ENCODE data around the gene PHF21A. TPM values are rescaled to one million over a fixed set of nuclear protein-coding genes. Genes with fewer than 3 reads are reported as not detected.

The PHF21A gene
- polyA plus RNA-seq, 3 donors = 6.2 to 95.2 (median 14.0) TPM

DNA sequence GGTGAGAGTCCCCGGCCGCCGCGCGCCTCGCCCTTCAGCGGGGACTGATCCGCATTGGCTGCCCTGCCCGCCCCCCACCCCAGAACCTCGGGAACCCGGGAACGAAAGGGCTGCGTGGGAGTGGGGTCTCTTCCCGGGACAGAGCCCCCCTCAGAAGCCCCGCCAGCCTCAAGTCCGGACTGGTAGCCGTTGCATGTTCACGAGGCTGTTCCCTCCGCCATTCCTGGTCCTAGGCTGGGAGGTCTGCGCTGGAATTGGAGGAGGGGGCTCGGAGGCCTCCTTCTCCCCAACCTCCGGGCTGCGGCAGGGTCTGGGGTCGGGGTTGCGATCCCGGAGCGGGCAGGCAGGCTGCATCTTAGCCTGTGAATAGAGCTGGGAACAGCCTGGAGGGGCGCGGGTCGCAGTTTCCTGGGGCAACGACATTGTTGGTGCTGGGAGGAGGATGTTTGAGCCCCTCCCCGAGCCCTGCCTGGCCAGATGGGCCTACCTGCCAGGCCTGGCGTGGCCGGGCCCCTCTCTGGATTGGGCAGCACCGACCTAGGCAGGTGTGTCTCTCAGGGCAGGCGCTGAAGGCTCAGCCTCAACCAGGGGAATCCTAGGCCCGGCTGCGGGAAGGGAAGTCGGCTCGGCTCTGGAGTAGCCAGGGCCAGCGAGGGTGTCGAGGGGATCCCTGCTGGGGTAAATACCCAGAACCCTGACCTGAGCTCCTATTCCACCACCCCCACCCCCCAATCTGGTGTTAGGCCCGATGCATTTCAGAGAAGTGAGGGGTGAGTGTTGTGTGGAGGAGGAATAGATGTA is 235.1 kb downstream of the PHF21A start:
- Mint-ChIP-seq H3K27ac (no peak overlapping the region), H3K36me3 (peaks cover 13 to 14% of the 10 kb centered on the region in 2 donors), H3K27me3 (ENCODE audit: low read depth in 3 of 3) (peaks cover 17 to 46% (median 29%) of the 10 kb centered on the region in 3 donors), H3K4me3 (peak overlapping the region; percentile 24 to 37), H3K9me3 (peaks cover 0 to 5% (median 0%) of the 10 kb centered on the region in 7 donors), H3K4me1 (peaks cover 3% of the 10 kb centered on the region)
- Histone ChIP-seq H4K20me1 (ENCODE audit: insufficient read depth, low read length) (peaks cover 25% of the 10 kb centered on the region), H3K4me2 (replicated peaks; ENCODE audit: extremely low read depth, low read length, poor library complexity, severe bottlenecking) (peak overlapping the region; percentile 64), H3K79me2 (ENCODE audit: insufficient read depth, low read length) (no peaks in the 10 kb centered on the region), H3K36me3 (replicated peaks in 1 of 2; ENCODE audit: control insufficient read depth in 1 of 2, insufficient read depth in 2 of 2, low read length in 2 of 2) (peaks cover 13 to 15% of the 10 kb centered on the region in 2 donors), H3K9me3 (replicated peaks in 1 of 2; ENCODE audit: control insufficient read depth in 1 of 2, insufficient read depth in 1 of 2, low read length in 2 of 2) (no peaks in the 10 kb centered on the region), H3K27ac (ENCODE audit: low read depth in 1 of 2, low read length in 2 of 2) (no peak overlapping the region), H3K9ac (ENCODE audit: insufficient read depth, low read length, poor library complexity, severe bottlenecking) (no peak overlapping the region), H3K4me1 (ENCODE audit: control insufficient read depth in 1 of 2, insufficient read depth in 2 of 2, low read length in 2 of 2) (peaks cover 5 to 6% of the 10 kb centered on the region in 2 donors), H2AFZ (ENCODE audit: insufficient read depth, low read depth, low read length, poor library complexity, severe bottlenecking) (no peak overlapping the region), H3K4me3 (replicated peaks in 1 of 3; ENCODE audit: low read depth in 2 of 3, low read length in 3 of 3) (peak overlapping the region in 1 of 3 experiments; percentile 63), H3K27me3 (ENCODE audit: control insufficient read depth in 2 of 2, insufficient read depth in 2 of 2, low read length in 2 of 2) (peaks cover 14 to 26% of the 10 kb centered on the region in 2 donors)
- TF ChIP-seq, protein P1, sequence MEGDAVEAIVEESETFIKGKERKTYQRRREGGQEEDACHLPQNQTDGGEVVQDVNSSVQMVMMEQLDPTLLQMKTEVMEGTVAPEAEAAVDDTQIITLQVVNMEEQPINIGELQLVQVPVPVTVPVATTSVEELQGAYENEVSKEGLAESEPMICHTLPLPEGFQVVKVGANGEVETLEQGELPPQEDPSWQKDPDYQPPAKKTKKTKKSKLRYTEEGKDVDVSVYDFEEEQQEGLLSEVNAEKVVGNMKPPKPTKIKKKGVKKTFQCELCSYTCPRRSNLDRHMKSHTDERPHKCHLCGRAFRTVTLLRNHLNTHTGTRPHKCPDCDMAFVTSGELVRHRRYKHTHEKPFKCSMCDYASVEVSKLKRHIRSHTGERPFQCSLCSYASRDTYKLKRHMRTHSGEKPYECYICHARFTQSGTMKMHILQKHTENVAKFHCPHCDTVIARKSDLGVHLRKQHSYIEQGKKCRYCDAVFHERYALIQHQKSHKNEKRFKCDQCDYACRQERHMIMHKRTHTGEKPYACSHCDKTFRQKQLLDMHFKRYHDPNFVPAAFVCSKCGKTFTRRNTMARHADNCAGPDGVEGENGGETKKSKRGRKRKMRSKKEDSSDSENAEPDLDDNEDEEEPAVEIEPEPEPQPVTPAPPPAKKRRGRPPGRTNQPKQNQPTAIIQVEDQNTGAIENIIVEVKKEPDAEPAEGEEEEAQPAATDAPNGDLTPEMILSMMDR (IDR thresholded peaks at IDR 0.05) = no peak
- 11% methylated on average over 10 of the region's 43 CpGs for WGBS (ENCODE audit: insufficient coverage)
- intact Hi-C loops (cut with micrococcal nuclease) = no loop called here
- no peak for DNase-seq

GRCh38 chr11:45885274-45885920 is 235.9 kb downstream of the PHF21A start, which contains the start of gene MAPK8IP1:
Gene MAPK8IP1, plus strand, starts transcription at chr11:45885651. Its CDS starts 170 bp downstream, at chr11:45885821.
- Histone ChIP-seq H3K79me2 (ENCODE audit: insufficient read depth, low read length) (no peaks in the 10 kb centered on the region), H3K36me3 (replicated peaks in 1 of 2; ENCODE audit: control insufficient read depth in 1 of 2, insufficient read depth in 2 of 2, low read length in 2 of 2) (peaks cover 20 to 22% of the 10 kb centered on the region in 2 donors), H3K27me3 (ENCODE audit: control insufficient read depth in 2 of 2, insufficient read depth in 2 of 2, low read length in 2 of 2) (peaks cover 14 to 26% of the 10 kb centered on the region in 2 donors), H3K4me2 (replicated peaks; ENCODE audit: extremely low read depth, low read length, poor library complexity, severe bottlenecking) (peak within 1 kb of the TSS; percentile 64), H2AFZ (ENCODE audit: insufficient read depth, low read depth, low read length, poor library complexity, severe bottlenecking) (no peak within 1 kb of the TSS), H3K9me3 (replicated peaks in 1 of 2; ENCODE audit: control insufficient read depth in 1 of 2, insufficient read depth in 1 of 2, low read length in 2 of 2) (no peaks in the 10 kb centered on the region), H3K27ac (ENCODE audit: low read depth in 1 of 2, low read length in 2 of 2) (no peak within 1 kb of the TSS), H3K4me1 (ENCODE audit: control insufficient read depth in 1 of 2, insufficient read depth in 2 of 2, low read length in 2 of 2) (peaks cover 5 to 6% of the 10 kb centered on the region in 2 donors), H3K9ac (ENCODE audit: insufficient read depth, low read length, poor library complexity, severe bottlenecking) (no peak within 1 kb of the TSS), H3K4me3 (replicated peaks in 1 of 3; ENCODE audit: low read depth in 2 of 3, low read length in 3 of 3) (peak within 1 kb of the TSS in 1 of 3 experiments; percentile 63), H4K20me1 (ENCODE audit: insufficient read depth, low read length) (peaks cover 25% of the 10 kb centered on the region)
- peak within 1 kb of the TSS; percentile 64 to 89 for H3K4me3 Mint-ChIP-seq
- H3K27me3 Mint-ChIP-seq (ENCODE audit: low read depth in 3 of 3) = peaks cover 16 to 46% (median 29%) of the 10 kb centered on the region in 3 donors
- intact Hi-C loops (cut with micrococcal nuclease) = no loop called here
- TF ChIP-seq, protein P1 (IDR thresholded peaks at IDR 0.05) = no peak
- H3K4me1 Mint-ChIP-seq = peaks cover 3% of the 10 kb centered on the region
- no peak within 1 kb of the TSS for H3K27ac Mint-ChIP-seq
- peak; percentile 12 to 27 (median 12) for DNase-seq
- peaks cover 20 to 21% of the 10 kb centered on the region in 2 donors for H3K36me3 Mint-ChIP-seq
- under 1% methylated on average over 66 of the region's 73 CpGs for WGBS (ENCODE audit: insufficient coverage)
- peaks cover 0 to 5% (median 0%) of the 10 kb centered on the region in 7 donors for H3K9me3 Mint-ChIP-seq

Measured in CD14-positive monocyte (primary cell).